ENCODE results near the gene TNNT1. TPM values are rescaled to one million over a fixed set of nuclear protein-coding genes. Genes with fewer than 3 reads are reported as not detected.
"Not testable (repeated sequence)": the region's sequence is repeated elsewhere in the genome, so short reads cannot be mapped to it uniquely, and the experiment has no call there.

Gene TNNT1
- 1 to 10 TPM; 4.2 to 9.9 (median 5.7) TPM for polyA plus RNA-seq (ENCODE audit: insufficient read length in 4 of 4)

GRCh38 chr19:55149078-55150003 is at the start of gene TNNT1:
Gene TNNT1, minus strand, starts transcription at chr19:55149206. Its CDS starts 2,049 bp downstream, at chr19:55147157.
- no peak for DNase-seq (ENCODE audit: low read depth in 4 of 4, low spot score in 3 of 4)

DNA sequence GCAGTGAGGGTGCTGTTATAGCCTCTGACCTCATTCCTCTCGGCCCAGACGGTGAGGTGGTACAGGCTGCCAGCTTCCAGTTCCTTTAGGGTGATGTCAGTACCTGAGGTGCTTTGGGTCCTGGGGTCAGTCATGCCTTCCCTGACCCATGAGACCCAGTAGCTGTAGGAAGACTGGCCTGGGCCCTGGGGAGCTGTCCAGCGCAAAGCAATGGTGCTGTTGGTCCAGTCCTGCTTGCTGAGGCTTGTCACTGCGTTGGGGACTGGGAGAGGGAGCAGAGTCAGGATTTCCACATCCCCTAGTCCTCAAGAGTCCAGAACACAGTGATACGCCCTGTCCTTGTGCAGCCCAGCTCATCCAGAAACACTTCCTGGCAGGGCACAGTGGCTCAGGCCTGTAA is 49.6 kb upstream of the TNNT1 start:
- no peak for DNase-seq (ENCODE audit: low read depth in 4 of 4, low spot score in 3 of 4)

DNA sequence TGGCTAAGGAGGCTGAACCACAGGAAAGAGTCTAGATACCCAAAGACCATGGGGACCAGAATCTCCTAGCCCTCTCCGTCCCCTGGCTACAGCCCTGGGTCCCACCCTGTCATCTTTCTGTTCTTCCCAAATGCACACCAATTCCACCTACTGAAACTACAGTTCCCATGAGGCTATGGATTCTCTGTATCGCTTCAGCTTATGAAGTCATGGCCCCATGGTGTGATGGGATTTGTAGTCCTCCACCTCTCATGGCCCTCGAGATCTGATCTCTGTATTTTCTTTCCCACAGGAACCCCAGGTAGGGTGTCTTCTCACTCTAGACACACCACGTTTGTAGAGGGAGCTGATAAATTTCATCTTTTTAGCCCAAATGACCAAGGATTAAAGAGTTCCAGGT is 48.5 kb upstream of the TNNT1 start:
- no peak for DNase-seq (ENCODE audit: low read depth in 4 of 4, low spot score in 3 of 4)

GRCh38 chr19:55196803-55197202 is 47.8 kb upstream of the TNNT1 start:
- no peak for DNase-seq (ENCODE audit: low read depth in 4 of 4, low spot score in 3 of 4)

DNA sequence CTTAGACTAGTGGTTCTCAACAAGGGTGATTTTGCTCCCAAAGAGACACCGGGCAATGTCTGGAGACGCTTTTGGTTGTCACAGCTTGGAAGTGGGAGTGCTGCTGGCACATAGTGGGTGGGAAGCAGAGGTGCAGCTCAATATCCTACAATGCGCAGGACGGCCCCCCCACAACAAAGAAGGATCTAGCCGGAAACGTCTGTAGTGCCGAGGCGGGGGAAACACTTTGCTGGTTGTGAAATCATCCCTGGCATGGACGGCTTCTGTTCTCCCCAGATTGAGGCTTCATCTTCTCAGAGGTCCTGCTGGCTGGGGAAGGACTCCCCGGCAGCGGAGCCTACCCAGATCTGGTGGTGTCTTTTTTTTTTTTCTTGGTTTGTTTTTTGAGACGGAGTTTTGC is 44.5 kb upstream of the TNNT1 start:
- no peak for DNase-seq (ENCODE audit: low read depth in 4 of 4, low spot score in 3 of 4)

DNA sequence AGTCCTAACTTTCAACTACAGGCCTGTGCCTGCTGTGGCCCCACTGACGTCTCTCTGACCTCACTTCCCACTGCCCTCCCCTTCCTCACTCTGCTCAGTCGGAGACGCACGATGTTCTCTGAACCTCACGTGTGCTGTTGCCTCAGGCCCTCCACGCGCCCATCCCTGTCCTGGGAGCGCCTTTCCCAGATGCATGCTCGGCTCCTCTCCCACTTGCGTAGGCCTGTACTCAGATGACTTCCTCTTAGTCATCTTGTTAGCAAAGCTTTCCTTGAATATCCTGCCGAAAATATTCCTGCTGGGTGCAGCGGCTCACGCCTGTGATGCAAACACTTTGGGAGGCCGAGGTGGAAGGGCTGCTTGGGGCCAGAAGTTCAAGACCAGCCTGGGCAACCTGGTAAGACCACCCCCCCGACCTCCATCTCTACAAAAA is 40.4 kb upstream of the TNNT1 start:
- no peak for DNase-seq (ENCODE audit: low read depth in 4 of 4, low spot score in 3 of 4)

DNA sequence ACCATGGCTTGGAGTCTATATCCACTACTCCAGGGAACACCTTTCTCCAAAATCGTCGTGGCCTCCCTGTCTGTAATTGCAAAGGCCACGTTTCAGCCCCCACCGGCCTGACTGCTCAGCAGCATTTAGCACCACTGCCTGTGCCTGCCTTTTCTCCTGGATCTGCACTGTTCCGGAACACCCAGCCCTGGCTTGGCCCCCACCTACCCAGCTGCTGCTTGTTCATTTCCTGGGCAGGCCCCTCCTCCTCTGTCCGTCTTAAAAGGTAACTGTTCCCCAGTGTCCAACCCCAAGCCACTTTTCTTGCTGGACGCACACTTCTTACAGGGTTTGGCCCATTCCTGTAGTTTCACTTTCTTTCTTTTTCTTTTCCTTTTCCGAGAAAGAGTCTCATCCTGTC is 39.6 kb upstream of the TNNT1 start:
- no peak for DNase-seq (ENCODE audit: low read depth in 4 of 4, low spot score in 3 of 4)

- DNase-seq (ENCODE audit: low read depth in 4 of 4, low spot score in 3 of 4): no peak
Observed at GRCh38 chr19:55186080-55186479, 37.1 kb upstream of the TNNT1 start.

GRCh38 chr19:55181740-55182139 is 32.7 kb upstream of the TNNT1 start:
- DNase-seq (ENCODE audit: low read depth in 4 of 4, low spot score in 3 of 4): no peak

DNA sequence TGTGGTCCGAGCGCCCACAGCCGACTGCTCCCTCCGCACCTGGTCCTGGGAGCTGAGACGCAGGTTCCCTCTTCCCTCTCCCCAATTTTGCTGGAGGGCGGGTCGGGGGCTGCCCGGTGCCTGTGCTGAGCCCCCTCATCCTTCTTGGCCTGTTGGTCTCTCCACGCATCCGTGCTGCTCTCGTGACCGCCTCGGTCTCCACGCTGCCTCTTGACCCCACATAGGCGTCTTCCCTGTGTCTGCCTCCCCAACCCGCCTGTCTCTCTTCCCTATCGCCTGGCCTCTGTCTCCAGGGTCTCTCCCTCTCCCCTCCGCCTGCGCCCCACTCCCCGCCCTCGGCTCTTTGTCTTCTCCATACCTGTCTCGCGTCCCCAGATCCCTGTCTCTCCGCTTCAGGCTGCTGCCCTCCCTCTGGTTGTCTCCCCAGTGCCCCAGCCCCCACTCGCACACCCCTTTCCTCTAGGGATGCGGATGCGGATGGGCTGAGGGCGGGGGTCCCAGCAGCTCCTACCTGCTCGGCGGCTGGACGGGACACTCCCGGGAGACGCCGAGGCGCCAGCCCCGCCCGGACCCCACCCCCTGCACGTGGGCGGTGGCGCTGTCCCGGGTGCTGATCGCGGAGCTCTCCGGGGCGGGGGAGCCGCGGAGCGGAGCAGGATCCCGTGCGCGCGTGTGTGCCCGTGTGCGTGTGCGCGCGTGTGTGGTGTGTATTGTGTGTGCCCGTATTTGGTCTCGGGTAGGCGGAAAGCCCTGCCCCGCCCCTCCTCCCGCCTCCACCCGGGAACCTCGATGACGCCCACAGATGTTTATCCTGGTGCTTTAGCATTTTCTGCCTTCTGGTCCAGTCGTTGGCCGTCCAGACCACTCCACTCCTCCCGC is 30.8 kb upstream of the TNNT1 start, which contains the start of gene SYT5:
SYT5 (minus strand) TSS at position 684 of the 879 bp plus-strand sequence. CDS start 1,248 bp downstream, outside the sequence.
- no peak for DNase-seq (ENCODE audit: low read depth in 4 of 4, low spot score in 3 of 4)

- DNase-seq (ENCODE audit: low read depth in 4 of 4, low spot score in 3 of 4): peak in 1 of 4 donors; percentile 52
Observed at GRCh38 chr19:55178781-55179599, 30.0 kb upstream of the TNNT1 start.

GRCh38 chr19:55176076-55176475 is 27.1 kb upstream of the TNNT1 start:
- no peak for DNase-seq (ENCODE audit: low read depth in 4 of 4, low spot score in 3 of 4)

GRCh38 chr19:55175117-55175867 is 26.3 kb upstream of the TNNT1 start:
- DNase-seq (ENCODE audit: low read depth in 4 of 4, low spot score in 3 of 4): no peak

DNA sequence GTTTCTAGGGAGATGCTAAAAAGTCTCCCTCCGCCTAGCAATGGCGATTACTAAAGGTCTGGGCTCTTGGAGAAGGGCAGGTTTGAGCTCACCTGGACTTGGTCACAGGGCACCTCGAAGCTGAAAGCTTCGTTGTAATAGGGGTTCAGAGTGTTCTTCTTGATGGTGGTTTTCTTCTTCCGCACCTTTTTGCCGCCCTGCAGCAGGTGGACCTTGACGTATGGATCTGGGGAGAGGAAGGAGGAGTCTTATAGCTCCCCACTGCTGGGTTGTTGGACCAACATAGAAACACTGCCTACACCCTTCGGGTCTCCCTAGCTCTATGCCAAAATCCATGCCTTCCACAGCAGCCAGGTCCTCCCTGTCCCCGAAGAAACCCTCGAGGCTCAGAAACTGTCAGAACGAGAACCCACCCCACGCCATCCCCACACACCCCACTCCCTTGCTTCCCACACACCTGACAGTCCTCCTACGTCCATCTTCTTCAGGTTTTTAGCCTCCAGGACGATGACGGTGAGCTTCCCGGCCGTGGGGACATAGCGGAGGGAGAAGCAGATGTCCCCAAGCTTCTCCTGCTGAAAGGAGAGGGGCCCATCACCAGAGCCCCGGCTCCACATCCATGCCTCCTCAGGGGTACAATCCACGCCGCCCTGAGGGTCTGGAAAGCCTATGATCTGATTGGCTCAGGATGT is 25.6 kb upstream of the TNNT1 start:
- no peak for DNase-seq (ENCODE audit: low read depth in 4 of 4, low spot score in 3 of 4)

- no peak for DNase-seq (ENCODE audit: low read depth in 4 of 4, low spot score in 3 of 4)
Observed at GRCh38 chr19:55173714-55174409, 24.9 kb upstream of the TNNT1 start.

GRCh38 chr19:55173186-55173713 is 24.2 kb upstream of the TNNT1 start:
- no peak for DNase-seq (ENCODE audit: low read depth in 4 of 4, low spot score in 3 of 4)

DNA sequence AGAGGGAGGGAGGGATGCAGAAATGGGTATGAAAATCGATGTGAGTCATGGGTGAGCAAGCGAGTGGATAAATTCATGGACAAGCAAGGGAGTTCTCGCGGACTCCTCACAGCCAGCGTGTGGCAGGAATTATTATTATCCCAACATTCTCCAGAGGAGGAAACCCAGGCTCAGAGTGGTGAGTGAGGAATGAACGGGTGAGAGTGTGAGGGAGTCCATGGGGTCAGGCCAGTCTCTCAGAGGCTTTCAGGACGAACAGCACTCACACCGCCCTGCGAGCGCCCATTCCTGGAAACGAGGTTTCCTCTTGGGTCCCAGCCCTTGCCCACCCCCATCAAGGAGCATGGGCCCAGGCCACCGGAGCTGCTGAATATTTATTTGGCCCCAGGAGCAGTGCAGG is 23.7 kb upstream of the TNNT1 start:
- DNase-seq (ENCODE audit: low read depth in 4 of 4, low spot score in 3 of 4): no peak

DNA sequence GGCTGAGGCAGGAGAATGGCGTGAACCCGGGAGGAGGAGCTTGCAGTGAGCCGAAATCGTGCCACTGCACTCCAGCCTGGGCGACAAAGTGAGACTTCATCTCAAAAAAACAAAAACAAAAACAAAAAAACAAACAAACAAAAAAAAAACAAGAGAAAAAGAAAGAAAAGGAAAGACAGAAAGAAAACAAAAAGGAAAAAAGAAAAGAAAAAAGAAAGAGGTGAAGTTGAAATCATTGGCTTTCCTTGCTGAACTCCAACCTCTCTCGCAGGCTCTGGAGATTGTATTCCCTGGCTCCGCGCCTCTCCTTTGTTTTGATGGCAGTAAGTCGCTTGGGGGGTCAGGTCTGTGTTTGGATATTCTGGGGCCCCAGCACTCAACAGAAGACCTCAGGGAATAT is 23.3 kb upstream of the TNNT1 start:
- DNase-seq (ENCODE audit: low read depth in 4 of 4, low spot score in 3 of 4): not testable (repeated sequence)

Data from left renal pelvis (tissue), 4 donors.